ENCODE measurements around the gene CDK5R1. TPM values are rescaled to one million over a fixed set of nuclear protein-coding genes. Genes with fewer than 3 reads are reported as not detected.

Gene CDK5R1
- total RNA-seq, 1 experiment from 2014 or later, result 2.5 TPM

Other genes starting within 250 kb of the CDK5R1 start
- gene RHBDL3, start 221.2 kb upstream of the CDK5R1 start, total RNA-seq (2014; rRNA removed; shearing (Covaris generic)), result 2.9 and 3.6 TPM in 2 replicates
- 20.0 and 24.9 TPM in 2 replicates for gene C17orf75, start 144.8 kb upstream of the CDK5R1 start, total RNA-seq (2014; rRNA removed; shearing (Covaris generic))
- 145 and 203 TPM in 2 replicates for gene ZNF207, start 136.8 kb upstream of the CDK5R1 start, total RNA-seq (2014; rRNA removed; shearing (Covaris generic))
- gene PSMD11, start 42.5 kb upstream of the CDK5R1 start, total RNA-seq (2014; rRNA removed; shearing (Covaris generic)), result 119 and 172 TPM in 2 replicates

Data from H4 (cell line).